ENCODE data around the gene TMEM132C. TPM values are rescaled to one million over a fixed set of nuclear protein-coding genes. Genes with fewer than 3 reads are reported as not detected.

The TMEM132C gene
- total RNA-seq, 1 experiment from 2014 or later = not detected

DNA sequence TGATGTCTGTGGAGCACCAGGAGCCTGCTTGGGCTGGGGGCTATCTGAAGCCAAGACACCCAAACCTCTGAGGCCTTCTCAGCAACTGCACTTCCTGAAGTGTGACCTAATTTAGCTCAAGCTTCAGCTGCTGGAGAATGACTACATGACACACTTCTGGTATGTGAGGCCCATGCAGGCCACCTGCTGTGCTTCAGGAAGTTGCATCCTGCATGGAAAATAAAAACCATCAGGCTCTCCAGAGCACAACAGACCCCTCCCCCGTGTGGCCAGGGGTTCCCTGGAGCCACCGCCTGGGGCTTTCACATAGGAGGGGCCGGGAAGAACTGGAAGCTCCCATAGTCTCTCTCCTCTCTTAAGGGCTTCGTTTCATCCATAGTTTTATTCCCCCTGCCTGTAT is 339.1 kb downstream of the TMEM132C start:
- no peak for ATAC-seq
- H3K4me1 Mint-ChIP-seq = no peaks in the 10 kb centered on the region
- POLR2A ChIA-PET = no interaction called here
- TF ChIP-seq HMGA2 (CRISPR knock-in tag; IDR thresholded peaks at IDR 0.05) (no peak), FOXK1 (CRISPR knock-in tag; IDR thresholded peaks at IDR 0.05) (no peak), STAT6 (CRISPR knock-in tag; conservative IDR thresholded peaks at IDR 0.05; ENCODE audit: low read depth) (no peak), FOXP4 (CRISPR knock-in tag; IDR thresholded peaks at IDR 0.05) (no peak), SMAD4 (CRISPR knock-in tag; IDR thresholded peaks at IDR 0.05) (no peak), ATF3 (CRISPR knock-in tag; conservative IDR thresholded peaks at IDR 0.05) (no peak), ZNF423 (CRISPR knock-in tag; IDR thresholded peaks at IDR 0.05) (no peak)
- TF ChIP-seq, protein P1, sequence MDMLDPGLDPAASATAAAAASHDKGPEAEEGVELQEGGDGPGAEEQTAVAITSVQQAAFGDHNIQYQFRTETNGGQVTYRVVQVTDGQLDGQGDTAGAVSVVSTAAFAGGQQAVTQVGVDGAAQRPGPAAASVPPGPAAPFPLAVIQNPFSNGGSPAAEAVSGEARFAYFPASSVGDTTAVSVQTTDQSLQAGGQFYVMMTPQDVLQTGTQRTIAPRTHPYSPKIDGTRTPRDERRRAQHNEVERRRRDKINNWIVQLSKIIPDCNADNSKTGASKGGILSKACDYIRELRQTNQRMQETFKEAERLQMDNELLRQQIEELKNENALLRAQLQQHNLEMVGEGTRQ (CRISPR knock-in tag; IDR thresholded peaks at IDR 0.05) = no peak
- TF ChIP-seq, protein P2, sequence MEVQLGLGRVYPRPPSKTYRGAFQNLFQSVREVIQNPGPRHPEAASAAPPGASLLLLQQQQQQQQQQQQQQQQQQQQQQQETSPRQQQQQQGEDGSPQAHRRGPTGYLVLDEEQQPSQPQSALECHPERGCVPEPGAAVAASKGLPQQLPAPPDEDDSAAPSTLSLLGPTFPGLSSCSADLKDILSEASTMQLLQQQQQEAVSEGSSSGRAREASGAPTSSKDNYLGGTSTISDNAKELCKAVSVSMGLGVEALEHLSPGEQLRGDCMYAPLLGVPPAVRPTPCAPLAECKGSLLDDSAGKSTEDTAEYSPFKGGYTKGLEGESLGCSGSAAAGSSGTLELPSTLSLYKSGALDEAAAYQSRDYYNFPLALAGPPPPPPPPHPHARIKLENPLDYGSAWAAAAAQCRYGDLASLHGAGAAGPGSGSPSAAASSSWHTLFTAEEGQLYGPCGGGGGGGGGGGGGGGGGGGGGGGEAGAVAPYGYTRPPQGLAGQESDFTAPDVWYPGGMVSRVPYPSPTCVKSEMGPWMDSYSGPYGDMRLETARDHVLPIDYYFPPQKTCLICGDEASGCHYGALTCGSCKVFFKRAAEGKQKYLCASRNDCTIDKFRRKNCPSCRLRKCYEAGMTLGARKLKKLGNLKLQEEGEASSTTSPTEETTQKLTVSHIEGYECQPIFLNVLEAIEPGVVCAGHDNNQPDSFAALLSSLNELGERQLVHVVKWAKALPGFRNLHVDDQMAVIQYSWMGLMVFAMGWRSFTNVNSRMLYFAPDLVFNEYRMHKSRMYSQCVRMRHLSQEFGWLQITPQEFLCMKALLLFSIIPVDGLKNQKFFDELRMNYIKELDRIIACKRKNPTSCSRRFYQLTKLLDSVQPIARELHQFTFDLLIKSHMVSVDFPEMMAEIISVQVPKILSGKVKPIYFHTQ (CRISPR knock-in tag; IDR thresholded peaks at IDR 0.05) = no peak
- TF ChIP-seq, protein P3, sequence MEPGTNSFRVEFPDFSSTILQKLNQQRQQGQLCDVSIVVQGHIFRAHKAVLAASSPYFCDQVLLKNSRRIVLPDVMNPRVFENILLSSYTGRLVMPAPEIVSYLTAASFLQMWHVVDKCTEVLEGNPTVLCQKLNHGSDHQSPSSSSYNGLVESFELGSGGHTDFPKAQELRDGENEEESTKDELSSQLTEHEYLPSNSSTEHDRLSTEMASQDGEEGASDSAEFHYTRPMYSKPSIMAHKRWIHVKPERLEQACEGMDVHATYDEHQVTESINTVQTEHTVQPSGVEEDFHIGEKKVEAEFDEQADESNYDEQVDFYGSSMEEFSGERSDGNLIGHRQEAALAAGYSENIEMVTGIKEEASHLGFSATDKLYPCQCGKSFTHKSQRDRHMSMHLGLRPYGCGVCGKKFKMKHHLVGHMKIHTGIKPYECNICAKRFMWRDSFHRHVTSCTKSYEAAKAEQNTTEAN (CRISPR knock-in tag; IDR thresholded peaks at IDR 0.05) = no peak
- no peak for DNase-seq (ENCODE audit: low spot score)
- H3K36me3 Mint-ChIP-seq = peaks cover 63% of the 10 kb centered on the region
- H3K27ac Mint-ChIP-seq = no peak overlapping the region
- CTCF ChIA-PET = no interaction called here
- H3K9me3 Mint-ChIP-seq = peaks cover 52% of the 10 kb centered on the region
- peaks cover 18% of the 10 kb centered on the region for H3K27me3 Mint-ChIP-seq (ENCODE audit: low read depth)
- H3K4me3 Mint-ChIP-seq = no peak overlapping the region

- H3K27ac Mint-ChIP-seq = no peak overlapping the region
- DNase-seq (ENCODE audit: low spot score) (no peak), ATAC-seq (no peak)
- H3K4me1 Mint-ChIP-seq = no peaks in the 10 kb centered on the region
- H3K27me3 Mint-ChIP-seq (ENCODE audit: low read depth) = peaks cover 13% of the 10 kb centered on the region; the same call in 1 of the 2 replicates
- H3K36me3 Mint-ChIP-seq = peaks cover 62% of the 10 kb centered on the region
- H3K9me3 Mint-ChIP-seq = peaks cover 52% of the 10 kb centered on the region
- H3K4me3 Mint-ChIP-seq = no peak overlapping the region
- POLR2A ChIA-PET = no interaction called here
- CTCF ChIA-PET = no interaction called here
- TF ChIP-seq GRHL2 (CRISPR knock-in tag; IDR thresholded peaks at IDR 0.05; ENCODE audit: insufficient replicate concordance, severe bottlenecking) (no peak), E2F5 (CRISPR knock-in tag; IDR thresholded peaks at IDR 0.05) (no peak), ZNF396 (CRISPR knock-in tag; IDR thresholded peaks at IDR 0.05; ENCODE audit: borderline replicate concordance) (no peak), JAZF1 (CRISPR knock-in tag; IDR thresholded peaks at IDR 0.05) (no peak), USF1 (CRISPR knock-in tag; IDR thresholded peaks at IDR 0.05) (no peak)
- TF ChIP-seq, protein P4, sequence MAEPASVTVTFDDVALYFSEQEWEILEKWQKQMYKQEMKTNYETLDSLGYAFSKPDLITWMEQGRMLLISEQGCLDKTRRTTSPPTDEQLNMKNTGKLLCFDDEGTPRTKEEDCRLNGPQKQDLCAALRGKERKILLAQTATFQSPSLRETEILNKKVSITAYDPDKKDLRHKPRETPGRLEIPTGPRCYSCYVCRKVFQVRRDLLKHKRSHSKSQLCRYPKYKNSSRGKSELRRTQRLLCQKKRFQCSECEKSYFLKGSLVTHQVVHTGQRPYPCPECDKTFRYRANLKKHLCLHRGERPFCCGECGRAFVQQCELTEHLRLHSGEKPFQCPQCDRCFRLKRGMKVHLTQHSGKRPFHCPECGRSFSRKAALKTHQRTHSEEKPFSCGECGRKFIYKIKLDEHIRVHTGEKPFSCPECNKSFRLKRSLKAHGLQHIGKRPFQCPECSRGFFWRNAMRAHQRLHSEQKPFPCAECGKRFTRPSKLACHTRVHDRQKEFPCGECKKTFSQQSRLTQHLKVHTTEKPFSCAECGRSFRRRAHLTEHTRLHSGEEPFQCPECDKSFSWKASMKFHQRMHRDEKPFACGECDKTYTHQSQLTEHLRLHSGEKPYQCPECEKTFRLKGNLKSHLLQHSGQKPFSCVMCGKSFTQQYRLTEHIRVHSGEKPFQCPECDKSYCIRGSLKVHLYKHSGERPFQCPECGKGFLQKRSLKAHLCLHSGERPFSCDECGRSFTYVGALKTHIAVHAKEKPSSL (CRISPR knock-in tag; conservative IDR thresholded peaks at IDR 0.05) = no peak
- TF ChIP-seq, protein P3 (CRISPR knock-in tag; IDR thresholded peaks at IDR 0.05) = no peak
These were observed 339.6 kb downstream of the TMEM132C start for GRCh38 chr12:128606538-128606937.

All from WTC11 (cell line).